ENCODE data around the gene BANP.

DNA sequence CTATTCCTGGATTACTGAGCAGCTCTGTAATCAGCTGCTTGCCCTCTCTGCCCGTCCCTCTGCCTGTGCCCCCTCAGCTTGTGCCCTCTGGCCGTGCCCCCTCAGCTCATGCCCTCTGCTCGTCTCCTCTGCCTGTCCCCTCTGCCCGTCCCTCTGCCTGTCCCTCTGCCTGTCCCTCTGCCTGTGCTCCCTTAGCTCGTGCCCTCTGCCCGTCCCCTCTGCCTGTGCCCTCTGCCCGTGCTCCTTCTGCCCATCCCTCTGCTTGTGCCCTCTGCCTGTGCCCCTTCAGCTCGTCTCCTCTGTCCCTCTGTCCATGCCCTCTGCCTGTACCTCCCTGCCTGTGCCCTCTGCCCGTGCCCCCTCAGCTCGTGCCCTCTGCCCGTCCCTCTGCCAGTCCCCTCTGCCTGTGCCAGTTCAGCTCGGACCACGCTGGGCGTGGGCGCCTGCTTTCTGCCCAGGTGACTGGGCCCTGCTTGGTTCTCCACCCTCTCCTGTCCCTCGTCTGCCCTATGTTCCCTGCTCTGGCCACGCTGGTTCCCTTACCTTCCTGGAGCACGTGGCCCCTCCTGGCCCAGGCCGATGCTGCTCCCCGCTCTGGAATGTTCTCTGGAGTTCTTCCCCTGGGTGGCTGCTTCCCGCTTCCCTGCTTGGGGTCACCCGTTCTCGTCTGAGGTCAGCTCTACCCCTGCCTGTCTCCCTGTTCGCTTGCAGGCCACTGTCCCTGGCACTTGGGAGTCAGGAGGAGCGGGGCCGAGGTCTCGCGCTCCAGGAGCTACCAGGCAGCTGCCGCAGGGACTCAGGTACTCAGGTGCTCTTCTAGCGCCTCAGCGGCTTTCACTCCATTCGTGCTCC is 63.9 kb downstream of the BANP start:
- TF ChIP-seq EP300 (IDR thresholded peaks at IDR 0.05; ENCODE audit: borderline replicate concordance in 1 of 2, low read depth in 2 of 2, low read length in 2 of 2) (no peak), RFX5 (IDR thresholded peaks at IDR 0.05; ENCODE audit: borderline replicate concordance, low read depth, low read length) (no peak), SP2 (IDR thresholded peaks at IDR 0.05; ENCODE audit: low read length) (no peak), SIX5 (IDR thresholded peaks at IDR 0.05; ENCODE audit: low read depth, low read length) (no peak), GTF2F1 (IDR thresholded peaks at IDR 0.05; ENCODE audit: borderline replicate concordance, low read depth, low read length) (no peak), YY1 (IDR thresholded peaks at IDR 0.05; ENCODE audit: low read depth, low read length) (no peak), POLR2AphosphoS5 (IDR thresholded peaks at IDR 0.05; ENCODE audit: low read depth, low read length) (no peak)
- TF ChIP-seq, protein P1, sequence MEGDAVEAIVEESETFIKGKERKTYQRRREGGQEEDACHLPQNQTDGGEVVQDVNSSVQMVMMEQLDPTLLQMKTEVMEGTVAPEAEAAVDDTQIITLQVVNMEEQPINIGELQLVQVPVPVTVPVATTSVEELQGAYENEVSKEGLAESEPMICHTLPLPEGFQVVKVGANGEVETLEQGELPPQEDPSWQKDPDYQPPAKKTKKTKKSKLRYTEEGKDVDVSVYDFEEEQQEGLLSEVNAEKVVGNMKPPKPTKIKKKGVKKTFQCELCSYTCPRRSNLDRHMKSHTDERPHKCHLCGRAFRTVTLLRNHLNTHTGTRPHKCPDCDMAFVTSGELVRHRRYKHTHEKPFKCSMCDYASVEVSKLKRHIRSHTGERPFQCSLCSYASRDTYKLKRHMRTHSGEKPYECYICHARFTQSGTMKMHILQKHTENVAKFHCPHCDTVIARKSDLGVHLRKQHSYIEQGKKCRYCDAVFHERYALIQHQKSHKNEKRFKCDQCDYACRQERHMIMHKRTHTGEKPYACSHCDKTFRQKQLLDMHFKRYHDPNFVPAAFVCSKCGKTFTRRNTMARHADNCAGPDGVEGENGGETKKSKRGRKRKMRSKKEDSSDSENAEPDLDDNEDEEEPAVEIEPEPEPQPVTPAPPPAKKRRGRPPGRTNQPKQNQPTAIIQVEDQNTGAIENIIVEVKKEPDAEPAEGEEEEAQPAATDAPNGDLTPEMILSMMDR (IDR thresholded peaks at IDR 0.05; ENCODE audit: control extremely low read depth in 1 of 3, insufficient read depth in 1 of 3, low read depth in 1 of 3, low read length in 3 of 3), result no peak
- TF ChIP-seq, protein P2, sequence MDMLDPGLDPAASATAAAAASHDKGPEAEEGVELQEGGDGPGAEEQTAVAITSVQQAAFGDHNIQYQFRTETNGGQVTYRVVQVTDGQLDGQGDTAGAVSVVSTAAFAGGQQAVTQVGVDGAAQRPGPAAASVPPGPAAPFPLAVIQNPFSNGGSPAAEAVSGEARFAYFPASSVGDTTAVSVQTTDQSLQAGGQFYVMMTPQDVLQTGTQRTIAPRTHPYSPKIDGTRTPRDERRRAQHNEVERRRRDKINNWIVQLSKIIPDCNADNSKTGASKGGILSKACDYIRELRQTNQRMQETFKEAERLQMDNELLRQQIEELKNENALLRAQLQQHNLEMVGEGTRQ (IDR thresholded peaks at IDR 0.05; ENCODE audit: low read length), result no peak
